Islet of Langerhans (tissue), 1 donor: Measurements from ENCODE around the gene RAB20.
"Not testable (repeated sequence)": the region's sequence is repeated elsewhere in the genome, so short reads cannot be mapped to it uniquely, and the experiment has no call there.

Experiments used
- FAIRE-seq: peaks from one replicate; lab custom pipeline; 2011; peaks lifted over from hg19 to GRCh38; lab: Jason Lieb, UNC

The RAB20 gene

DNA sequence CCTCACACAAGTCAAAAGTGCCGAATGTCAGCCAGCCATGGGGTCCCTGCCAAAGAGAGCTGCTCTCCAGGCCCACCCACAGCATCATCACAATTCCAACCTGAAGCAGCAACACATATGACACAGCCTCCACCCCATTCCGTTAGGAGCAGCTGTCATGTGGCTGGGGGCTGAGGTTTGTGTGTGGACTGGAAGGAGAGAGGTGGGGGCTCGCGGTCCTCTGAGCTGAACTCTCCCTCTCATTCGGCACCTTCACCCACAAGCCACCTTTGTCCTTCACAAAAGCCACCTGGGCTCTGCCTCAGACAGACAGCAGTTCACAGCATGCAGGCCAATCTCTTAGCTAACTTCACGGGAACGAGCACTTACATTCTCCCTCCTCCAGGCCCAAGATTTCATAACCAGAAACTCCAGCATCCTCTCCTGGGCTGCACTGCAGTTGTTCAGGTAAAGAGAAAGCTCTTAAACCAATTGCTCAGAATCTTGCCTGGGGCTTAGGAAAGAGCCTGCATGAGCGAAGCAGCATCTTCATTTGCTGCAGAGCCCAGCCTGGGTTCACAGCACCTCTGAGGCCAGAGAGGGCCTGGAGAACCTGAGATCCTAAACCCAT lies 7.2 kb downstream of the RAB20 start:
- no peak for FAIRE-seq

DNA sequence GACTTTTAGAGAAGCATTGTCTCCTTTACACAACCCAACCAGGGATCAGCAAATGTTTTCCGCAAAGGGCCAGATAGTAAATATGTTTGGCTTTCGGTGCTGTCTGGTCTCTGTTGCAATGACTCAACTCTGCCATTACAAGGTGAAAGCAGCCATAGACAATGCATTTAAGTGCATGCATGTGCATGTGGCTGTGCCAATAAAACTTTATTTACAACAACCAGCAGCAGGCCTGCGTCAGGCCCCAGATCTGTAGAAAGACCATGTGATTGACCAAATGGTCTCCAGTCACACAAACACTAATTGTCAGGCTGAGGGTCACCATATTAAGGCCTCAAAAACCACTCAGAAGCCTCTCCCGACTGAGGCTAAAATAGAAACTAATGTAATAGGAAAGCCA lies 8.1 kb downstream of the RAB20 start:
- no peak for FAIRE-seq

DNA sequence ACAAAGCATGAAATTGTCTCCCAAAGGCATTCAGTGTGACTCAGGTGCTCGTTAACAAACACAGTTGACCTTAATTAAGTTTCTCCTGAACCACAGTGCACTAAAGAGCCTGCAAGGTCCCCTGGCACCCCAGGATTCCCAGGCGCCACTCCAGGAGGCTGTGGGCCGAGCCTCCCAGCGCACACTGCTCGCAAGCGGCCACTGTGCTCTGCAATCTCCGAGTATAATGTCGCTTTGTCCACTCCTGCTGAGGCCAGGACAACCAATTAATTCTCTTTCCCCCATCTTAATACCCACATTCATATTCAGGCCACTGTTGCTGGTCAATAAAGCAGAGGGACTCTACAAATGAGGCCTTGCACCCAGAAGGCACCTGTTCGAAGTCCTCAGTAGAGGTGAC lies 8.8 kb downstream of the RAB20 start:
- FAIRE-seq: no peak

DNA sequence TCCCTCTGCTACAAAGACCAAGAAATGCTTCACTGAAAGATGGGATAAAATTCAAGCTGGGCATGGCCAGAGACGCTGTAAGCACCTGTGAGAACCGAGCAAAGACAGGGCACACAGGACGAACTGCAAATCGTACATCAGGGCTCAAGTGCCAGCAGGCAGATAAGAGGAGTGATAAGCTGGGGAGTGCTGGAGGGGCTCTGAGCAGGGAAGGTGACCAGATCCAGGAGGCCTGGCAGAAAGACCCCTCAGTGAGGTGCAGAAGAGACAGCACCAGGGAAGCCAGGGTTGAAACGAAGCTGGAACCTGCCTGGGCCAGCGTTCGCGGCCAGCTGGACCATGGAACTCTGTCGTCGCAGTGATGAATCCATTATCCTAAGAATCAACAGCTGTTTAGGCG lies 10.2 kb downstream of the RAB20 start:
- no peak for FAIRE-seq

DNA sequence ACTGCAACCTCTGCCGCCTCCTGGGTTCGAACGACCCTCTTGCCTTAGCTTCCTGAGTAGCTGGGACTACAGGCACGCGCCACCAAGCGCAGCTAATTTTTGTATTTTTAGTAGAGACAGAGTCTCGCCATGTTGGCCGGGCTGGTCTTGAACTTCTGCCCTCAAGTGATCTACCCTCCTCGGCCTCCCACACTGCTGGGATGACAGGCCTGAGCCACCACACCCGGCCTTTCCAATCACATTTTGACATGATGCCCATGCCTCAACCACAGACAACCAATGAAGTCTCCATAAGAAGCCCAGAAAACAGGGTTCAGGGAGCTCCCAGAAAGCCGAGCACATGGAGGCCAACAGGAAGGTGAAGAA lies 11.7 kb downstream of the RAB20 start:
- no peak for FAIRE-seq

DNA sequence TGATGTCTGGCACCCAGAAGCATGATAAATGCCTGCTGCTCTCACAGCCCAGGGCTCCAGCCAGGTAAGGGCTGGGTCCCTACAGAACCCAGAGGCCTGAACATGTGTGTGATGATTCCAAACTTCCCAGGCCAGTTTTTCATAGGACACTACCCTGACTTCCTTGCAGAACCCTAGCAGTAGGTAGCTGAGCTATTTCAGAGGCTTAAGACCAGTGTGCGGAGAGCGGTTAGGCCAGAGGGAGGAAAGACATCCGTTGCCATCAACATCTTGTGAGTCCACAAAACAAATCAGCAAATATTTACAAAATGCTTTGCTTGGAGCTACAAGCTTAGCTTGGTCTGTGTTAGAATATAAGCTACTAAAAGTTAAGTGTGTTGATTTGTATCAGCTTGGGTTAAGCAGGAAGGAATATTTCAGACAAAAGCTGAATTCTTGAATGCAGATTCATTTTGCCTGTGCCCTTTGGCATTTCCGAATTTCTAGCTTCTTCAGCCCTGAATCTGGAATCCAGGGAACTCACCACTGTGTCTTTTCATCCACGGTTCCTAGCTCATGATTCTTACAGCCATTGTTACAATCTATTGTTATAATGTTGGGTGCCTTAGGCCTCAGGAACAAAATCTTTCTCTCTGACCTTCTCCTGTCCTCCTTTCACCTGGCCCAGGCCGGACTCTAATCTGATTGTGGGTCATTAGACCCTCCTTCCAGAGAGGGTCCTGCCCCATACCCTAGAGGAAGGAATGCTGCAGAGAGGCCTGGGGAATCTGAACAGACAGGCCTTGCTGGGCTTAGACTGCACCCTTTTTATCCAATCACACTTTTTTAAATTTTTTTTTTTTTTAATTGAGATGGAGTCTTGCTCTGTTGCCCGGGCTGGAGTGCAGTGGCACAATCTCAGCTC lies 12.4 kb downstream of the RAB20 start:
- no peak for FAIRE-seq

DNA sequence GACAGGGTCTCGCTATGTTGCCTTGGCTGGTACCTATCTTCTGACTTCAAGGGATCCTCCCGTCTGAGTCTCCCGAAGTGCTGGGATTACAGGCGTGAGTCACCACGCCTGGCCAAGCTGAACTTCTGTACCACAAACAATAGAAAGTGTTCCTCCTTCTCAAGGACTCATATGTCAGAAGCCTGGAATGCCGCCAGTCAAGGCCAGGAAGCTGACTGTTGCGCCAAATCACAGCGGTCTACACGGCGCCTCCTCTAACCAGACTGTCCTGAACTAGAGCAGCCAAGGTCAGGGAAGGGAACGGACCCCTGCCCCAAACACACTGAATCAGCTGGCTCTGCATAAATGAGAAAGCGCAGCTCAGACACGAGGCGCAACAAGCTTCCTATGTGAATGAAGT lies 14.6 kb downstream of the RAB20 start:
- no peak for FAIRE-seq

DNA sequence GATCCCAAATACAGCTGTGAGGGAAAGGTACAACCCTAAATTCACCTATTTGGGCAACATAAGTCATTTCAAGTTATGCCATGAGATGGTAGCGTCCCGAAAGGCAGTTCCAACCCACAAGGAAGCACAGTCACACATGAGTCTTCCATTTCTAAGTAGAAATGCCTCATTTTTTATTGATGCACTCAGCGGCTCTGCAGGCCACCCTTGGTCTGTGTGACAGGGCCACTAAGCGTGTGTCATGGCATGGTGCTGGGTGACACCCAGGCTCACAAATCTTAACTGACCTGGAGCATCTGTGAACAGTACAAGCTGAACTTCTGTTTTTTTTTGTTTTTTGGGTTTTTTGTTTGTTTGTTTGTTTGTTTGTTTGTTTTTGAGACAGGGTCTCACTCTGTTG lies 15.1 kb downstream of the RAB20 start:
- FAIRE-seq: no peak

DNA sequence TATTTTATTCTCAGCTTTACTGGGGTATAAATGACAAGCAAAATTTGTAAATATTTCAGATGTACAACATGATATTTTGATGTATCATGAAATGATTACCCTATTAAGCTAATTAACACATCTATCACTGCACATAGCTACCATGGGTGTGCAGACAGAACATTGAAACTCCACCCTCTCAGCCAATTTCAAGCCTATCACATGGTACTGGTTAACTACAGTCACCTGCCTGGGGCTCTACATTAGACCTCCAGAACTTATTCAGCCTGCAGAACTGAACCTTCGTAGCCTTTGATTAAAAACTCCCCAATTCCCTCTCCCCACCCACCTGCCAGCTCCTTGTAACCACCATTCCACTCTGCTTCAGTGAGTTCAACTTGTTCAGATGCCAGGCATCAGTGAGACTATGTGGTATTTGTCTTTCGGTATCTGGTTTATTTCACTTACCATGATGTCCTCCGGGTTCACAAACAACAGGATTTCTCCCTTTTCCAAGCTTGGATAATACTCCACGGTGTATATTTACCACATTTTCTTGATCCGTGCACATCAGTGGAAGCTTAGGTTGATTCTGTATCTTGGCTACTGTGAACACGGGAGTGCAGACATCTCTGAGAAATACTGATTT lies 19.2 kb downstream of the RAB20 start:
- FAIRE-seq: no peak

DNA sequence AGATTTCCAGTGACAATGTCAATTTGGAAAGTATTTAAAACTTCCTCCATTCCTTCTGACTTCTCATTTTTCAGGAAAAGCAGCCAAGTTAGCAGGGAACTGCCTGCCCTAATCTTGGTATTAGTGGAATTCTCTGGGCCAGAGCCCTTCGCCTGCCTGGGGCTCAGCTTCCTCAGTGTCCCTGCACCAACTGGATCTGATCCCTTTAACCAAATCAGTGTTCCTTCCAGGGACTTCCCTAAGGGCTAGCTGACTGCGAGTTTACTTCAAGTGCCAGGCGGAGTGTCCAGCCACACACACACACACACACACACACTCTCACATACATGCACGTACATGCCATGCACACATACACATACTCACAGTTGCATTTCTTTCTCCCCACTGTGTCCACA lies 20.0 kb downstream of the RAB20 start:
- FAIRE-seq: no peak

DNA sequence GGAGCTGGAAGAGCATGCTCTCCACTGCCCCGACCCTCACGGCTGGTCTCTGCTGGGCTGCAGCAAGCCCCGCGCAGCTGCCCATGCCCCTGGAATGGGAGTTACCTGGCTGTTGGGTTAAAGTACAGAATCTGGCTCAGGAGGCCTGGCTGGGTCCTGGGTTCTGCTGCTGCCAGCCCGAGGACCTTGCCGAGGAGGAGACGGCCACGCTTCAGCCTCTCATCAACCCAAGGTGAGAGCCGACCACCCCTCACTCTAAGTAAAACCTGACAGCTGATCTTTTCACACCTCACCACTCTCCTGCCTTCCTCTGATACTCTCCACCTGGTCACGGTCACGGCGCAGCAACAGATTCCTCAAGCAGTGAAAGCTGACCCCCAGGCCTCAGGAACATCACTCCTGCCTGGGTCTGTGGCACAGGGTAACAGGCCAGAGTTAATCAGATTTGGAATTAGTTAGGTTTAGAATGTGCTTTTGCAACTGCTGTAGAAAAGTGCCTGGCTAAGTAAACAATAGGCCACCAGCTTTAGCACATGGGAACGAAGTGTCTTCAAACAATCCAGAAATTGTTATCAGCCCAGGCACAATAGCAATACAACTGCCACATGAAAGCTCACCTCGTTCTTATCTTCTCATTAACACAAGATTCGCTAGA lies 20.5 kb downstream of the RAB20 start:
- no peak for FAIRE-seq

DNA sequence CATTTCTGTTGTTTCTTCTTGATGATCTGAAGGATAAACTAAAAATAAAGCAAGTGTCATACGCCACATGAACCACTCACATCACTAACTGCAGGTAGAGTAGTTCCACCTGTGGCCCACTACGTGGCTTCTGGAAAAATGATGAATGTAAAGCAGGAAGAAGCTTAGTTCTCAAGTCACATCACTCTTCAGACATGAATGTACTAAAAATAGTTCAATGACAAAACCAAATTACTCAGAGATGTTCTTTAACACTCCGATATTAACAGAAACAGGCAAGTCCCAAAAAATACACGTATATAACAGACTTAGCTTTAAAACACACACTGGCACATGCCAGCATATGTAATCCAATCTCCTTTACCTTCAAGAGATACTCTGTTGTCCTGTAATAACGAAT lies 21.6 kb downstream of the RAB20 start:
- no peak for FAIRE-seq

DNA sequence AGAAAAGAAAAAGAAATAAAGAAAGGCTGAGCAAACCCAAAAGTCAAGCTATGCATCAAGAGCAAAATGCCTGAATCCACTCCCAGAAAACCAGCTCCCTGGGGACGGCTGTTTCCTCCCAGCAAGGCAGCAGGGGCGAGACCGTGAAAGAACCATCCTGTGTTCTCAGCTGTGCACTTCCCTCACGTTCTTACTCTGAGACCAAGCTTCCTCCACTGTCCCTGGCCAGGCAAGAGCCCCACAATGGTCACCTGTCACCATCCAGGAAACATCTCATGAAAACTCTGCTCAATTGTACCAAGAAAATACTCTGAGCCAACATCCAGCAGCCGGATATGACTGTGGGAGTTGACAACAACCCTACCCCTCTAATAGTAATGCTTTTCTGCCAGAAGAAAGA lies 22.9 kb downstream of the RAB20 start:
- no peak for FAIRE-seq

DNA sequence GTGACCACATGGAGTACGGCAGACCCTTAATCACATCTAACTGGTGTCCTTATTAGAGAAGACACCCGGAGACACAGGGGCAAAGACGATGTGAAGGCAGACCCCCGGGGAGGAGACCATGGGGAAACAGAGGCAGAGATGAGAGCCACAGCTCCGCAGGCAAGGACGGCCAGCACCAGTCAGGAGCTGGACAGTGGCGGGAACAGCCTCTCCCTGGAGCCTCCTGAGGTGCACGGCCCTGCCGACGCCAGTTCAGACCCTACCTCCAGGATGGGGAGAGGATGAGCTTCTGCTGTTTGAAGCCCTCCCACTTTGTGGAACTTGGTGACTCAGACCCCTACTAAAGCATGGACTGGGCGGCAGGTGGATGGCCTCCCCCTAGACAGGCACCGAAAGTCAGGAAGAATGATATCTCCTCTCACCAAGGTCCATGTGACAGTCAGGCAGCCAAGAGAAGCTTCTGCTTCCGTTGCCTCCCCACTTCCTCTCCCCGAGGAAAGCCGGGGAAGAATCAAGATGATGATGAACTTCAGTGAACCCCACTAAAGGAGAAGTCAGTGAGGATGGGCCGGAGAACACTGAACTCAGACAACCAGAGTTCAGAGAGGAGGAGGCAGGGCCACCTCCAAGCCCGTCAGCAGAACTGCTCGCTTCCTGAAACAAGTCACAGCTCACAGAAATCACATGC lies 25.4 kb downstream of the RAB20 start:
- FAIRE-seq: no peak

DNA sequence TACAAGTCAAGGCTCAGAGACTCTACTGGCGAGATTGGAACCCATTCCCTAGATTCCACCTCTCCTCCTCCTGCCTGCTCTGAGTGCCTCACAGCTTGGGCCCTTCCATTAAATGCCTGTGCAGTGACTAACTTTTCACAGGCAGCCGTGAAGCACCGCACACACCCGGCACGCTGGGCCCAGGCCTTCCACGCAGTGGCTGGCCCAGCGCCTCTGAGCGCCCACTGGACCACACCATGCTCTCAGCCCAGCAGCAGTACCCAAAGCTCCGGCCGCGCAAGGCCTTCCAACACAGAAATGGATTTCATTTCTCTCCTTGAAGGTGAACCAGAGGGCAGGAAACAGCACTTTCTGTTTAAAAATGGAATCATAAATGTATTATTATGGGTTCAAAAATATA lies 26.0 kb downstream of the RAB20 start:
- no peak for FAIRE-seq

DNA sequence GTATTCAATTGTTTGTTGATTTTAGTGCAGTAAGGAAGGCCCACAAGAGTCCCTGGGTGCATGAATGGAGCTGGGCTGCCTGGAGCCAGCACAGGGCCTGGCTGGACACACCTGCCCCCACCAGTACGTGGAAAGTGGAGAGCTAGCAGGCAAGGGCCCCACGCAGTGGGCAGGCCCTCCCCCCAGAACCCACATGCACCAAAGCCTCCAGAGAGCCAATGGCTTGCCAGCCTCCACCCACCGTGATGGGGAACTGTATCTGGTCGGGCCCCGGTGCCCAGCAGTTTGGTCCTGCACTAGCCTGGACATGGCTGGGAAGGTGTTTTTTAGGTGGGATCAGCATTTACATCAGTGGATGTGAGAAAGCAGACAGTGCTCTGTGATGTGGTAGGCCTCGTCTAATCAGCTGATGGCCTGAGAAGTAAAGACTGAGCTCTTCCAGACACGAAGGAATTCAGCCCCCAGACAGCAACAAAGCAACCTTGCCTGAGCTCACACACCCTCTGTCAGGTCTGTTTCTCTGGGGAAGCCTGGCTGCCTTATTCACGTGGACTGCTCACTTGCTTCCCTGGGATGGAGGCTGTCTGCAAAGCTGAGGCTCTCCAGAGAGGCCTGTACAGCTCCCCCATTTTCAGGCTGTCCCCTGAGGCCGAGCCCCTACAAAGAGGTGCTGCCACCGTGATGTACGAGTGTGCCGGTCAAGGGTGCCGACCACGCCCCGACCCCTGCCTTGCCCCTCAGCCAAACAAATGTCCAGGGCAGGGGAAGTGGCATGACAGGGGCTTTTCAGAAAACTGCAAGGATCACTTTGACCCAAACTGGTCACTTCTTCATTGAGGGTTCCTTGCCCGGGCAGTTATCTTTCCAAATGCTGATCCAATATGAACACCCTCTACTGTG lies 27.5 kb downstream of the RAB20 start:
- no peak for FAIRE-seq

DNA sequence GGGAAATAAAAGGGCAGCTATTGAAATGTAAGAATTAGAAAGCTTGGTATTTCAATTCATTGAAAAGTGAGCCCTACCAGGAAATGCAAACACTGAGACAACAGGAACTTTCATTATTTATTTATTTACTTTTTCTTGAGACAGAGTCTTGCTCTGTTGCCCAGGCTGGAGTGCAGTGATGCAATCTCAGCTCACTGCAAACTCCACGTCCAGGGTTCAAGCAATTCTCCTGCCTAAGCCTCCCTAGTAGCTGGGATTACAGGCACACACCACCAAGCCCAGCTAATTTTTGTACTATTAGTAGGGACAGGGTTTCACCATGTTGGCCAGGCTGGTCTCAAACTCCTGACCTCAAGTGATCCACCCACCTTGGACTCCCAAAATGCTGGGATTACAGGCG lies 29.3 kb downstream of the RAB20 start:
- FAIRE-seq: not testable (repeated sequence)

DNA sequence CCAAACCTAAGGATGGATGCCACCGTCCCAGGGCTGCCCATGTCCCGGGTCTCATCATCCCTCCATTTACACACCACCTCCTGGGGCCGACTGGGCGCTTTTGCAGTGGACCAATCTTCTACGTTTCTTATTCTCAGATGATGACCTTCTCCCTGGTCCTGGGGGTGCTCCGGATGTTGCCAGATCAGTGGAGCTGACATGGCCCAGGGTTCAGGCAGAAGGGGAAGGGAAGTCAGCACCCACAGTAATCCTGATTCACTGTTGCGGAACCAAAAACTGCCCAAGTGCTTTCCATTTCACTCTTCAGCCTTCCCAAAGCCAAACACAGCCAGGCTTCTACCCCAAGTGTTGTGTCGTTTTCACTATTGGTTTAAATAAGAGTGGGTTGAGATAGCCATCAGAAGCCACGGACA lies 29.8 kb downstream of the RAB20 start:
- no peak for FAIRE-seq

DNA sequence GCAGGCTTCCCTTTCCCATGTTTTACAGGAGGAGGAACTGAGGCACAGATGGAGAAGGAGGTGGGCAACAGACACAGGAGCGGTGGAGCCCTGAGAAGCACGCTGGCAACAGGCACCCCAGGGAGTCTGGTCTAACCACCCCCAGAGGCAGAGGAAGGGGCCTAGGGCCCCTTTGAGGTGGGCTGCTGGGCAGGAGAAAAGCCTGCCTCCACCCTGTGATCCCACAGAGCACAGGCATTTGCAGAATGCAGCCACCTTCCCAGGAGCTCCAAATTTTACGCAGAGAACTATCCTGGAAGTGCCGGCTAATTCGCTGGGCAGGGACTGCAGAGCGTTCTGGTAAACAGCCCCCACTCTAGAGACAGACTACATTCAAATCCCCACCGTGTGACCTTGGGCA lies 30.4 kb downstream of the RAB20 start:
- FAIRE-seq: no peak

DNA sequence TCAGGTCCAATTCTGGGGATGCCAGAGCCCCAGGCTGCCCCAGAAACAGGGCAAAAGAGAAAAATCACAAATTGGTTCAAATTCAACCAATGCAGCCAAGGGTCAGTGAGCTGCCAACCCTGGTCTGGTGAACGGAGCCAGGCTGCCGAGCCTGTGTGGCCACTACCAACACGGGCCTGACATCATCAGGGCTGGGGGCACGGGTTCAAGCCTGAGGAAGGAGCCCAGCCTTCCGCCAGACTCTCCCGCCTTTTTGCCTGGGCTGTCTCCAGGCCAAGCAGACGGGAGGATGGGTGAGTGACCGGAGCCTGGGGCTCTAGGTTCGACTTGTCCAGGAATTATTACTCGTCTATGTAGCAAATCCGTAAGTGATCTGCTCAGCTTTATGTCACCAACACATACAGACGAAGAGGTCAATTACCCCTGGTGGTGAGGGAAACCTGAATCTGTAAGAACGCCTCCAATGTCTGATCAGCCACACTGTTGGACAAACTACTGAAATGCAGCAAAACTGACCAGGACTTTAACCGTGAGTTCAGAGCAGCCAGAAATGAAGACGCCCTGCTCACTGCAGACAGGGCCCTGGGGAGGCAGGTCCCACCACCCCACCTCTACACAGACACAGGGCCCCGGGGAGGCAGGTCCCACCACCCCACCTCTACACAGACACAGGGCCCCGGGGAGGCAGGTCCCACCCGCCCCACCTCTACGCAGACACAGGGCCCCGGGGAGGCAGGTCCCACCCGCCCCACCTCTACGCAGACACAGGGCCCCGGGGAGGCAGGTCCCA lies 31.8 kb downstream of the RAB20 start:
- FAIRE-seq: no peak

DNA sequence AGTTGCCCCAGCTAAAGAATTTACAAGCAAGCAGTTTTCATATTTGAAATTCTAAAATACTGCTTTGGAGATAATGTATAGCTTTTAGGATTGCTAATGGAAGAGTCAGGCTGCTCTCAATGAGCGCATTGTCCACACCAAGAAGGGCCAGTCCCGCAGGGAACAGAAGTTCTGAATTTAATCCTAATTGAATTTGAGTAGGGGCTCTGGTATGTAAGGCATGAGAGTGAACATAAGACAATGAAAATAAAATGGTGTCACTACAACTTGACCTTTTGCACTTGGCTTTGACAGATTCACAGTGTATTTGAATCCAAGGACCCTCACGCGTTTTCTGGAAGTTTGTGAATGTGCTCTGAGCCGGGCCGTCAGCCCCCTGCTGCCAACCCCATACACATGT lies 32.6 kb downstream of the RAB20 start:
- FAIRE-seq: no peak
